H9 (cell line): ENCODE data around the gene VGLL2. TPM values are rescaled to one million over a fixed set of nuclear protein-coding genes. Genes with fewer than 3 reads are reported as not detected.

Experiments
- DNase-seq: peaks from one replicate; pipeline ENCODE4 v3.0.0-alpha.2; 2017
- H2AFZ ChIP-seq: one replicate; pipeline ENCODE4 v1.6.1; 2013; ENCODE audit warnings: mild to moderate bottlenecking, low read length, control low read depth, moderate library complexity
- H2AK5ac ChIP-seq: 2 replicates; pipeline ENCODE4 v1.6.1; 2013; ENCODE audit warnings: low read length, control low read depth, mixed read lengths; ENCODE audit not compliant: insufficient read length
- H2BK120ac ChIP-seq: one replicate; pipeline ENCODE4 v1.6.1; 2013; ENCODE audit warnings: low read depth, mild to moderate bottlenecking, low read length, control low read depth, inconsistent platforms; ENCODE audit not compliant: poor library complexity, severe bottlenecking
- H2BK12ac ChIP-seq: 2 replicates; pipeline ENCODE4 v1.6.1; 2013; ENCODE audit warnings: low read length, control low read depth, mixed read lengths, low read depth; ENCODE audit not compliant: insufficient read length
- H2BK15ac ChIP-seq: 2 replicates; pipeline ENCODE4 v1.6.1; 2013; ENCODE audit warnings: low read depth, low read length, control low read depth
- H2BK20ac ChIP-seq: one replicate; pipeline ENCODE4 v1.6.1; 2013; ENCODE audit warnings: low read depth, mild to moderate bottlenecking, low read length, control low read depth, inconsistent platforms; ENCODE audit not compliant: poor library complexity, severe bottlenecking
- H2BK5ac ChIP-seq: 2 replicates; pipeline ENCODE4 v1.6.1; 2013; ENCODE audit warnings: low read length, control low read depth, mixed read lengths; ENCODE audit not compliant: insufficient read length
- H3K14ac ChIP-seq: 2 replicates; pipeline ENCODE4 v1.6.1; 2013; ENCODE audit warnings: low read length, control low read depth; ENCODE audit not compliant: insufficient read depth
- H3K18ac ChIP-seq: 2 replicates; pipeline ENCODE4 v1.6.1; 2013; ENCODE audit warnings: low read depth, mild to moderate bottlenecking, mixed read lengths, low read length, control low read depth; ENCODE audit not compliant: insufficient read length
- H3K23ac ChIP-seq: 2 replicates; pipeline ENCODE4 v1.6.1; 2013; ENCODE audit warnings: low read length, control low read depth, mixed read lengths, low read depth; ENCODE audit not compliant: insufficient read length
- H3K23me2 ChIP-seq: 2 replicates; pipeline ENCODE4 v1.6.1; 2013; ENCODE audit warnings: low read depth, mild to moderate bottlenecking, mixed read lengths, low read length, control low read depth; ENCODE audit not compliant: insufficient read length, poor library complexity, severe bottlenecking
- H3K27ac ChIP-seq: 2 replicates; pipeline ENCODE4 v1.5.1; 2013; ENCODE audit warnings: low read length, control low read depth, mixed read lengths, low read depth; ENCODE audit not compliant: insufficient read length
- H3K27me3 ChIP-seq: 2 replicates; pipeline ENCODE4 v1.6.1; 2013; ENCODE audit warnings: low read length, control low read depth, inconsistent platforms; ENCODE audit not compliant: insufficient read depth
- H3K4ac ChIP-seq: 2 replicates; pipeline ENCODE4 v1.6.1; 2013; ENCODE audit warnings: low read depth, mild to moderate bottlenecking, control low read depth, inconsistent platforms, low read length, moderate library complexity
- H3K4me1 ChIP-seq: 2 replicates; pipeline ENCODE4 v1.6.1; 2013; ENCODE audit warnings: low read length, control low read depth, inconsistent platforms; ENCODE audit not compliant: insufficient read depth
- H3K4me2 ChIP-seq: 2 replicates; pipeline ENCODE4 v1.6.1; 2013; ENCODE audit warnings: low read length, control low read depth, mixed read lengths; ENCODE audit not compliant: insufficient read length, insufficient read depth
- H3K56ac ChIP-seq: 2 replicates; pipeline ENCODE4 v1.6.1; 2013; ENCODE audit warnings: low read depth, mild to moderate bottlenecking, mixed read lengths, low read length, control low read depth; ENCODE audit not compliant: insufficient read length
- H3K79me1 ChIP-seq: 2 replicates; pipeline ENCODE4 v1.6.1; 2013; ENCODE audit warnings: low read depth, mild to moderate bottlenecking, moderate library complexity, low read length, control low read depth, inconsistent platforms; ENCODE audit not compliant: insufficient read depth, poor library complexity, severe bottlenecking
- H3K79me2 ChIP-seq: 2 replicates; pipeline ENCODE4 v1.6.1; 2013; ENCODE audit warnings: low read length, control low read depth, inconsistent platforms; ENCODE audit not compliant: insufficient read depth
- H3K9ac ChIP-seq: 2 replicates; pipeline ENCODE4 v1.6.1; 2013; ENCODE audit warnings: low read length, control low read depth, mixed read lengths; ENCODE audit not compliant: insufficient read length; ENCODE audit errors: extremely low read depth
- H3K9me3 ChIP-seq: one replicate; pipeline ENCODE4 v1.6.1; 2013; ENCODE audit warnings: low read depth, low read length, inconsistent platforms; ENCODE audit not compliant: control insufficient read depth
- H3T11ph ChIP-seq: one replicate; pipeline ENCODE4 v1.6.1; 2013; ENCODE audit warnings: mild to moderate bottlenecking, low read length, control low read depth, inconsistent platforms
- H4K20me1 ChIP-seq: one replicate; pipeline ENCODE4 v1.6.1; 2013; ENCODE audit not compliant: control insufficient read depth, insufficient read length, insufficient read depth
- H4K5ac ChIP-seq: 2 replicates; pipeline ENCODE4 v1.6.1; 2013; ENCODE audit warnings: low read depth, mild to moderate bottlenecking, mixed read lengths, low read length, control low read depth; ENCODE audit not compliant: insufficient read length
- H4K8ac ChIP-seq: replicated peaks from 2 replicates; pipeline ENCODE4 v1.6.1; 2013; ENCODE audit warnings: low read length, control low read depth, mixed read lengths, low read depth; ENCODE audit not compliant: insufficient read length
- H4K91ac ChIP-seq: 2 replicates; pipeline ENCODE4 v1.6.1; 2013; ENCODE audit warnings: low read depth, mild to moderate bottlenecking, moderate library complexity, mixed read lengths, low read length, control low read depth; ENCODE audit not compliant: insufficient read length
- H3K27ac Mint-ChIP-seq, 3 experiments: 2 replicates in 2 of 3; 3 replicates in 1 of 3; pipeline ENCODE4 v1.8.0; 2020 to 2021; ENCODE audit warnings: mixed read lengths in 3 of 3, mild to moderate bottlenecking in 1 of 3, moderate library complexity in 1 of 3
- H3K27me3 Mint-ChIP-seq: 2 replicates; pipeline ENCODE4 v1.8.0; 2021; ENCODE audit warnings: low read depth, mild to moderate bottlenecking, moderate library complexity, mixed read lengths
- H3K36me3 Mint-ChIP-seq, 3 experiments: 2 replicates in 2 of 3; 3 replicates in 1 of 3; pipeline ENCODE4 v1.8.0; 2020 to 2021; ENCODE audit warnings: low read depth in 3 of 3, mixed read lengths in 3 of 3; ENCODE audit not compliant: insufficient read depth in 1 of 3
- H3K4me1 Mint-ChIP-seq, 2 experiments: 2 replicates each; pipeline ENCODE4 v1.8.0; 2020; ENCODE audit warnings: mixed read lengths in 2 of 2
- H3K4me3 Mint-ChIP-seq, 2 experiments: 2 replicates in 1 of 2; 3 replicates in 1 of 2; pipeline ENCODE4 v1.8.0; 2020 to 2021; ENCODE audit warnings: mild to moderate bottlenecking in 2 of 2, mixed read lengths in 2 of 2, moderate library complexity in 1 of 2
- H3K9me3 Mint-ChIP-seq, 2 experiments: 2 replicates in 1 of 2; 3 replicates in 1 of 2; pipeline ENCODE4 v1.8.0; 2020; ENCODE audit warnings: mild to moderate bottlenecking in 2 of 2, mixed read lengths in 2 of 2, moderate library complexity in 1 of 2
- CTCF ChIP-seq: fragments of 200-600 bp; sonication (generic); conservative IDR thresholded peaks from 3 replicates; pipeline ENCODE4 v1.8.0; 2021; ENCODE audit warnings: antibody characterized with exemption, mild to moderate bottlenecking
- WGBS: extraction: QIAGEN DNeasy Blood & Tissue Kit; methylation state at CpG from one replicate; pipeline ENCODE4 v1.1.7; 2013; ENCODE audit warnings: missing lambda C conversion rate, low lambda C conversion rate, mixed read lengths; ENCODE audit not compliant: insufficient read length; ENCODE audit errors: extremely low coverage; 5-methylcytosine and 5-hydroxymethylcytosine counted together
- total RNA-seq: library from RNA; stranded (reverse); gene quantifications from 2 replicates; pipeline ENCODE4 v1.2.1, GENCODE V29; 2021

The VGLL2 gene
- total RNA-seq, 1 experiment from 2014 or later = not detected

DNA sequence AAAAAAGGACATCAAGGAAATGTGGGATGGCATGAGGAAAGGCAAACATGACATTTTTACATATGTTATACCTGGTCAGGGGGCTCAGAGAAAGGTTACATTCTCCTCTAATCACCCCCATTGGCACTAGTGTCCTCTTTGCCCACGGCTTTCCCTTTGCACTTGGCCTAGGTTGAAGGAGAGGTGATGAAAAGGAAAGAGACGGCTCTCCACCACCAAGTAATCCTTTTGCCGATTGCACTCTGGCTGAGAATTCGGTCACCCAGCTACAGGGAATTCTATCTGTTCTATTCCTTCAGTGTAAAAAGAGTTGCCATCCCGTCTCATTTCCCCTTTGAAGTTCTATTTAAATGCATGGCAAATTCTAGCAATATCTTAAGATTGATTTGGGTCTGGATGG is 10.4 kb downstream of the VGLL2 start:
- Mint-ChIP-seq H3K27me3 (peaks cover 52% of the 10 kb centered on the region), H3K9me3 (no peaks in the 10 kb centered on the region), H3K4me1 (peaks cover 9 to 13% of the 10 kb centered on the region in 2 experiments), H3K36me3 (no peaks in the 10 kb centered on the region), H3K27ac (no peak overlapping the region), H3K4me3 (no peak overlapping the region)
- WGBS = no CpG with 5 or more reads among the region's 5 CpGs
- Histone ChIP-seq H3K4ac (no peak overlapping the region), H2AK5ac (no peak overlapping the region), H4K8ac (no peak overlapping the region), H4K5ac (no peak overlapping the region), H3K79me2 (no peaks in the 10 kb centered on the region), H3K56ac (no peak overlapping the region), H3K4me1 (no peaks in the 10 kb centered on the region), H2BK20ac (no peak overlapping the region), H4K20me1 (no peaks in the 10 kb centered on the region), H2BK5ac (no peak overlapping the region), H3K18ac (no peak overlapping the region), H3K4me2 (no peak overlapping the region), H2BK120ac (no peak overlapping the region), H3K9ac (no peak overlapping the region), H2AFZ (no peak overlapping the region), H3K27ac (no peak overlapping the region), H3K14ac (no peak overlapping the region), H2BK12ac (no peak overlapping the region), H3K9me3 (no peaks in the 10 kb centered on the region), H2BK15ac (no peak overlapping the region), H3K23me2 (peaks cover 4% of the 10 kb centered on the region), H3K27me3 (peaks cover 16% of the 10 kb centered on the region; the same call in 1 of the 2 replicates), H4K91ac (no peak overlapping the region), H3K79me1 (no peaks in the 10 kb centered on the region), H3K23ac (no peak overlapping the region), H3T11ph (no peak overlapping the region)
- DNase-seq = no peak
- no peak for TF ChIP-seq CTCF
